Stomach (tissue), 9 donors: ENCODE measurements around the gene HYAL1. TPM values are rescaled to one million over a fixed set of nuclear protein-coding genes. Genes with fewer than 3 reads are reported as not detected.

Experiments
- DNase-seq, 2 donors: peaks; one replicate each; pipeline versions ENCODE4 v3.0.0 to v3.0.0-alpha.2; 2013 to 2019
- H3K27ac ChIP-seq, 5 donors: fragments of 200-600 bp in 4 of 5; sonication (generic) in 4 of 5; one replicate each; pipeline ENCODE4 v1.5.1; 2013 to 2019; ENCODE audit warnings: mild to moderate bottlenecking in 1 of 5, moderate library complexity in 1 of 5
- H3K27me3 ChIP-seq, 3 donors: fragments of 200-600 bp; sonication (generic); one replicate each; pipeline ENCODE4 v1.5.1; 2017 to 2019; ENCODE audit warnings: mixed run types in 1 of 3
- H3K36me3 ChIP-seq, 4 donors: fragments of 200-600 bp; sonication (generic); 1 replicate in 3 of 4; 2 replicates in 1 of 4; pipeline ENCODE4 v1.5.1; 2016 to 2019
- H3K4me1 ChIP-seq, 4 donors: fragments of 200-600 bp; sonication (generic); one replicate each; pipeline ENCODE4 v1.5.1; 2016 to 2019
- H3K4me3 ChIP-seq, 4 donors: fragments of 200-600 bp; sonication (generic) in 3 of 4; one replicate each; pipeline ENCODE4 v1.5.1; 2016 to 2019; ENCODE audit warnings: mild to moderate bottlenecking in 1 of 4
- H3K9me3 ChIP-seq, 4 donors: fragments of 200-600 bp; sonication (generic); one replicate each; pipeline ENCODE4 v1.5.1; 2016 to 2019
- EP300 ChIP-seq: sonication (generic); formaldehyde crosslinking; IDR thresholded peaks from one replicate; pipeline ENCODE4 v1.6.1; 2017; ENCODE audit warnings: antibody characterized with exemption
- POLR2A ChIP-seq, 4 donors: fragments of 450-650 bp; IDR thresholded peaks; one replicate each; pipeline ENCODE4 v1.6.1; 2016; ENCODE audit warnings: antibody characterized with exemption in 4 of 4, control low read depth in 2 of 4, mild to moderate bottlenecking in 1 of 4, moderate library complexity in 1 of 4
- POLR2AphosphoS5 ChIP-seq, 3 donors: sonication (generic); formaldehyde crosslinking; IDR thresholded peaks; one replicate each; pipeline ENCODE4 v1.6.1; 2016; ENCODE audit warnings: antibody characterized with exemption in 3 of 3
- WGBS, 5 donors: extraction: QIAGEN DNeasy Blood & Tissue Kit in 3 of 5; methylation state at CpG; one replicate each; pipeline versions ENCODE4 v1.1.5 to v1.1.7; 2013 to 2018; 5-methylcytosine and 5-hydroxymethylcytosine counted together
- intact Hi-C: fragments of 100-400 bp; cut with DNase I; formaldehyde crosslinking; loops from one replicate; pipeline ENCODE4 v1.15.1; 2023; ENCODE audit warnings: low total_unique reads
- polyA plus RNA-seq, 3 donors: library from polyadenylated mRNA; stranded (reverse); fragments of 200-250 nt; gene quantifications; one replicate each; pipeline ENCODE4 v1.2.3, GENCODE V29; 2013
- total RNA-seq, 5 donors: library from RNA; depleted of rRNA; stranded (reverse); fragments of >200 nt; gene quantifications; one replicate each; pipeline versions ENCODE4 v1.1.0 to v1.2.3, GENCODE V29; 2014 to 2016
- TF ChIP-seq, protein P1 (sequence below), 7 experiments: fragments of 450-650 bp in 4 of 7; fragments of 200-600 bp in 3 of 7; sonication (generic) in 3 of 7; IDR thresholded peaks; one replicate each; pipeline ENCODE4 v1.5.1; 2016 to 2019; ENCODE audit warnings: antibody characterized with exemption in 7 of 7, control low read depth in 2 of 7, mild to moderate bottlenecking in 1 of 7
- donor health status: healthy with polysubstance abuse.
- donor health status: Bipolar disorder and iron deficiency.
- donor health status: healthy.

HYAL1 gene
- total and polyA plus RNA-seq, 8 donors = 1.8 to 38.4 (median 6.3) TPM; not detected in 1

DNA sequence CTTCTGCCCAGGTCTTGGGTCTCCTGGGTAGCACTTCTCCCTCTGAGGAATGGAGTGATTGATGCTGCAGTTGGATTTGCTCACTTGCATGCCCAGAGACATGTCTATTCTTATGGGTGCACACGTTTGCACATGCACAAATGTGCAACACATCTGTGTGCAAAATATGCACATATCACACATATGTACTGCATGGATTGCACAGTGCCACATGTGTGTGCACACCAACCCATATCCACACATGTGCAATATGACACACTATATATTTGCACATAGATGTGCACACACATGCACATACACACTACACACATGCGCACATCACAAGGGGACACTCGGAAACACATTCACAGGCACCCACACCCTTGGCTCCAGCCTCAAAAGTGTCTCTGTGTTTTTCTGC, 35.1 kb downstream of the HYAL1 start:
- intact Hi-C loops = no loop called here
- peak overlapping the region; percentile 34 to 52 (median 45) for H3K4me3 ChIP-seq
- no peaks in the 10 kb centered on the region for H3K9me3 ChIP-seq
- H3K4me1 ChIP-seq = peaks cover 69 to 100% (median 85%) of the 10 kb centered on the region in 4 donors
- H3K36me3 ChIP-seq = peaks cover 0 to 3% (median 0%) of the 10 kb centered on the region in 4 donors
- DNase-seq = no peak
- H3K27me3 ChIP-seq = peaks cover 0 to 7% (median 0%) of the 10 kb centered on the region in 3 donors
- H3K27ac ChIP-seq = peak overlapping the region; percentile 88 to 98 (median 95)
- 18 to 30% (median 29%) methylated on average over 3 of the region's 3 CpGs for WGBS, 5 donors
- no peak for TF ChIP-seq EP300
- TF ChIP-seq POLR2A (IDR thresholded peaks at IDR 0.05) = no peak
- TF ChIP-seq, protein P1, sequence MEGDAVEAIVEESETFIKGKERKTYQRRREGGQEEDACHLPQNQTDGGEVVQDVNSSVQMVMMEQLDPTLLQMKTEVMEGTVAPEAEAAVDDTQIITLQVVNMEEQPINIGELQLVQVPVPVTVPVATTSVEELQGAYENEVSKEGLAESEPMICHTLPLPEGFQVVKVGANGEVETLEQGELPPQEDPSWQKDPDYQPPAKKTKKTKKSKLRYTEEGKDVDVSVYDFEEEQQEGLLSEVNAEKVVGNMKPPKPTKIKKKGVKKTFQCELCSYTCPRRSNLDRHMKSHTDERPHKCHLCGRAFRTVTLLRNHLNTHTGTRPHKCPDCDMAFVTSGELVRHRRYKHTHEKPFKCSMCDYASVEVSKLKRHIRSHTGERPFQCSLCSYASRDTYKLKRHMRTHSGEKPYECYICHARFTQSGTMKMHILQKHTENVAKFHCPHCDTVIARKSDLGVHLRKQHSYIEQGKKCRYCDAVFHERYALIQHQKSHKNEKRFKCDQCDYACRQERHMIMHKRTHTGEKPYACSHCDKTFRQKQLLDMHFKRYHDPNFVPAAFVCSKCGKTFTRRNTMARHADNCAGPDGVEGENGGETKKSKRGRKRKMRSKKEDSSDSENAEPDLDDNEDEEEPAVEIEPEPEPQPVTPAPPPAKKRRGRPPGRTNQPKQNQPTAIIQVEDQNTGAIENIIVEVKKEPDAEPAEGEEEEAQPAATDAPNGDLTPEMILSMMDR (IDR thresholded peaks at IDR 0.05) = no peak
- no peak for TF ChIP-seq POLR2AphosphoS5 (IDR thresholded peaks at IDR 0.05)

DNA sequence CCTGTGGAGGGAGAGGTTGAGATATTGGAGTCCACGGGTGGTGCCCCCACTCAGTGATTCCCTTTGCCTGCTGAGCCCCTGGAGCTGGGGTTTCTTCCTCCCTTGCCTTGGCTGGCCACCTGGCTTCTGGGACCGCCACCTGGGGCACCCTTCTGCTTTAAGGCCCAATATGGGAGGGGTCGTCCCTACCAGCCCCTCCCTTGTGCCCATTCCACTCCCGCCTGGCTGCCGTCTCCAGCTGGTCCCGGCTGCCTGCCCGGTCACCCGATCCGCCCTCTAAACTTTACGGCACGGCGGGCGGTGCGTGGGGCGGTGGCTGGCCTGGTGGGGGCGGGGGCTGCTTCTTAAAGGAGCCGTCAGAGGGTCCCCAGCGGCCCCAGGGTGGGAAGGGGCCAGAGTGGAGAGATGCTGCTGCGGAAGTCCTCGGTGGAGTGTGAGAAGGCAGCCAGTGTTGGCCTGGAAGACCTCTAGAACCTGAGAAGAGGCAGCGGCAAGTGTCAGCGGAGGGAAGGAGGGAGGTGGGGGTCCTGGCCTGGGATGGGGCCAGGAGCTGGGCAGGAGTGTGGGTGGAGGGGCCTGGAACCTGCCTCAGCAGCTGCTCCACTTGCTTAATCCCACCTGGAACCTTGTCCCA, 36.0 kb downstream of the HYAL1 start:
- WGBS, 5 donors = 6 to 14% (median 9%) methylated on average over 6 to 22 of the region's 22 CpGs
- peaks cover 62 to 98% (median 79%) of the 10 kb centered on the region in 4 donors for H3K4me1 ChIP-seq
- H3K4me3 ChIP-seq = peak overlapping the region; percentile 34 to 52 (median 45)
- H3K36me3 ChIP-seq = peaks cover 0 to 3% (median 0%) of the 10 kb centered on the region in 4 donors
- intact Hi-C loops = no loop called here
- H3K27me3 ChIP-seq = peaks cover 0 to 6% (median 0%) of the 10 kb centered on the region in 3 donors
- peak; percentile 87 to 90 for DNase-seq
- H3K9me3 ChIP-seq = no peaks in the 10 kb centered on the region
- TF ChIP-seq POLR2A (IDR thresholded peaks at IDR 0.05) = peak in 2 of 4 donors; percentile 44 to 61
- TF ChIP-seq, protein P1 (IDR thresholded peaks at IDR 0.05) = no peak
- no peak for TF ChIP-seq EP300
- TF ChIP-seq POLR2AphosphoS5 (IDR thresholded peaks at IDR 0.05) = peak; percentile 55 to 92 (median 89)
- H3K27ac ChIP-seq = peak overlapping the region; percentile 88 to 98 (median 95)

DNA sequence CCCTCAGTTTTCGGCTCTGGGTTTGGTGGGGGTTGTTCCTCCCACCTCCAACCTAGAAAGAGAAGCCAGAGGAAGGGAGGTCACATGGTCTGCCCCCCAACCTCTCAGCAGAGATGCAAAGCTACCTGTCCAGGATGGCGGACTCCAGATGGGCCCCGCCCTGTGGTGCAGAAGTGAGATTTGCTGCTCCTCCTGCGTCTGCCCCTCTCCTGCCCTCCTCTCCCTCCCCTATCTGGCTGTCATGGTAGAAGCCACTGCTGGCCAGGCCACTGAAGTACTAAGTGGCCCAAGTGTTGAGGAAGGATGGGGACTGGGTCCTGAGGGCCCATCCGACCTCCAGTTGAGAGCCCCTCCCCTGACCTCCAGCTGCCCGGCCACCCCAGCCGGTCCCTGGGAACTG, 36.5 kb downstream of the HYAL1 start:
- Histone ChIP-seq H3K9me3 (no peaks in the 10 kb centered on the region), H3K36me3 (peaks cover 0 to 3% (median 0%) of the 10 kb centered on the region in 4 donors), H3K27me3 (peaks cover 0 to 6% (median 0%) of the 10 kb centered on the region in 3 donors), H3K4me3 (peak overlapping the region; percentile 34 to 52 (median 45)), H3K27ac (peak overlapping the region; percentile 88 to 98 (median 95)), H3K4me1 (peaks cover 62 to 93% (median 77%) of the 10 kb centered on the region in 4 donors)
- no peak for TF ChIP-seq EP300
- TF ChIP-seq, protein P1 (IDR thresholded peaks at IDR 0.05) = no peak
- TF ChIP-seq POLR2AphosphoS5 (IDR thresholded peaks at IDR 0.05) = no peak
- TF ChIP-seq POLR2A (IDR thresholded peaks at IDR 0.05) = no peak
- 12 to 48% (median 25%) methylated on average over 3 to 7 of the region's 7 CpGs for WGBS, 5 donors
- peak in 1 of 2 donors; percentile 56 for DNase-seq
- intact Hi-C loops = no loop called here

DNA sequence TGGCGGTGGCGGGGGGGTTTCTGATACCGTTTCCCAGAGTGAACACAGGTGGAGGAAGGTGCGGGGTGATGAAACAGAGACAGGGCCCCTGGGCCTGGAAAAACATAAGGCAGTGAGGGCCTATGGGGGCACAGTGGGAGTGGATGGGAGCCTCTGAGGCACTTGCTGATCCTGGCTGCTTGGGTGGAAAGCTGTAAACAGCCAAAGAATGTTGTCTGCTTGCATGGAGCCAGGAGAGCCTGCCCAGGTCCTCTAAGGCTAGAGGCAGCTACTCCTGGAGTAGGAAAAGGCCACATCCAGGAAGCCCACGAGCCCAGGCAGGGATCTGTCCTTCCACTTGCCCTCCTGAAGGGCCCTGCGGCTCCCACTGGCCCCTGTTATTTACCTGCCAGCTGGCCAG, 37.4 kb downstream of the HYAL1 start:
- H3K4me1 ChIP-seq = peaks cover 63 to 92% (median 79%) of the 10 kb centered on the region in 4 donors
- 54 to 73% (median 62%) methylated on average over 5 to 6 of the region's 6 CpGs for WGBS, 5 donors

More for the DNA sequence above, 37.4 kb downstream of the HYAL1 start:
- no peak for TF ChIP-seq POLR2A (IDR thresholded peaks at IDR 0.05)
- no peak for TF ChIP-seq EP300
- no peak for TF ChIP-seq POLR2AphosphoS5 (IDR thresholded peaks at IDR 0.05)
- TF ChIP-seq, protein P1 (IDR thresholded peaks at IDR 0.05) = no peak
- no peak for DNase-seq
- Histone ChIP-seq H3K27me3 (peaks cover 0 to 6% (median 0%) of the 10 kb centered on the region in 3 donors), H3K4me3 (peak overlapping the region; percentile 34 to 52 (median 45)), H3K36me3 (peaks cover 0 to under 1% (median 0%) of the 10 kb centered on the region in 4 donors), H3K27ac (peak overlapping the region; percentile 88 to 98 (median 95)), H3K9me3 (no peaks in the 10 kb centered on the region)
- intact Hi-C loops = no loop called here
